Karpas-422 (cell line): ENCODE data around the gene ZNF584. TPM values are rescaled to one million over a fixed set of nuclear protein-coding genes. Genes with fewer than 3 reads are reported as not detected.
A peak's percentile ranks its signal among the peaks of the same experiment; 100 is the strongest.

ENCODE experiments used
- DNase-seq: peaks from one replicate; pipeline ENCODE4 v3.0.0-alpha.2; 2015
- H2AFZ ChIP-seq: fragments of 200-600 bp; sonication (generic); 2 replicates; pipeline ENCODE4 v1.6.1; 2014; ENCODE audit warnings: antibody characterized with exemption, low read length, mixed read lengths
- H3K27ac ChIP-seq: fragments of 200-600 bp; sonication (generic); 2 replicates; pipeline ENCODE4 v1.5.1; 2014; ENCODE audit warnings: mild to moderate bottlenecking, low read length, moderate library complexity
- H3K27me3 ChIP-seq: fragments of 200-600 bp; sonication (generic); 2 replicates; pipeline ENCODE4 v1.6.1; 2014; ENCODE audit warnings: low read length, mixed read lengths
- H3K36me3 ChIP-seq: fragments of 200-600 bp; sonication (generic); 2 replicates; pipeline ENCODE4 v1.6.1; 2014; ENCODE audit warnings: low read length, mixed read lengths; ENCODE audit not compliant: insufficient read depth
- H3K4me1 ChIP-seq: fragments of 200-600 bp; sonication (generic); 2 replicates; pipeline ENCODE4 v1.6.1; 2014; ENCODE audit warnings: mild to moderate bottlenecking, low read length, mixed read lengths
- H3K4me2 ChIP-seq: fragments of 200-600 bp; sonication (generic); 2 replicates; pipeline ENCODE4 v1.6.1; 2014; ENCODE audit warnings: low read length, low read depth, mild to moderate bottlenecking; ENCODE audit not compliant: poor library complexity, severe bottlenecking
- H3K4me3 ChIP-seq: fragments of 200-600 bp; sonication (generic); 2 replicates; pipeline ENCODE4 v1.5.1; 2014; ENCODE audit warnings: mild to moderate bottlenecking, antibody characterized with exemption, low read length, mixed read lengths
- H3K79me2 ChIP-seq: fragments of 200-600 bp; sonication (generic); 2 replicates; pipeline ENCODE4 v1.6.1; 2014; ENCODE audit warnings: mild to moderate bottlenecking, low read length, mixed read lengths
- H3K9ac ChIP-seq: fragments of 200-600 bp; sonication (generic); 2 replicates; pipeline ENCODE4 v1.6.0; 2014; ENCODE audit warnings: low read length
- H3K9me2 ChIP-seq: fragments of 200-600 bp; sonication (generic), shearing (Covaris generic); replicated peaks from 2 replicates; pipeline ENCODE4 v1.6.0; 2014; ENCODE audit warnings: mild to moderate bottlenecking, low read length, moderate library complexity; ENCODE audit not compliant: insufficient read depth
- H3K9me3 ChIP-seq: fragments of 300-700, 200-600 bp; sonication (generic); 2 replicates; pipeline ENCODE4 v1.6.1; 2014; ENCODE audit warnings: low read length, mixed read lengths
- H4K20me1 ChIP-seq: fragments of 200-600 bp; sonication (generic); 2 replicates; pipeline ENCODE4 v1.6.1; 2014; ENCODE audit warnings: mild to moderate bottlenecking, antibody characterized with exemption, low read length, low read depth; ENCODE audit not compliant: insufficient read depth
- total RNA-seq: library from RNA; depleted of rRNA; stranded (reverse); fragments of >200 nt; shearing (Covaris generic); gene quantifications from 2 replicates; pipeline ENCODE4 v1.2.3, GENCODE V29; 2014; ENCODE audit warnings: low replicate concordance

The ZNF584 gene
- total RNA-seq, 1 experiment from 2014 or later = 21.1 TPM

DNA sequence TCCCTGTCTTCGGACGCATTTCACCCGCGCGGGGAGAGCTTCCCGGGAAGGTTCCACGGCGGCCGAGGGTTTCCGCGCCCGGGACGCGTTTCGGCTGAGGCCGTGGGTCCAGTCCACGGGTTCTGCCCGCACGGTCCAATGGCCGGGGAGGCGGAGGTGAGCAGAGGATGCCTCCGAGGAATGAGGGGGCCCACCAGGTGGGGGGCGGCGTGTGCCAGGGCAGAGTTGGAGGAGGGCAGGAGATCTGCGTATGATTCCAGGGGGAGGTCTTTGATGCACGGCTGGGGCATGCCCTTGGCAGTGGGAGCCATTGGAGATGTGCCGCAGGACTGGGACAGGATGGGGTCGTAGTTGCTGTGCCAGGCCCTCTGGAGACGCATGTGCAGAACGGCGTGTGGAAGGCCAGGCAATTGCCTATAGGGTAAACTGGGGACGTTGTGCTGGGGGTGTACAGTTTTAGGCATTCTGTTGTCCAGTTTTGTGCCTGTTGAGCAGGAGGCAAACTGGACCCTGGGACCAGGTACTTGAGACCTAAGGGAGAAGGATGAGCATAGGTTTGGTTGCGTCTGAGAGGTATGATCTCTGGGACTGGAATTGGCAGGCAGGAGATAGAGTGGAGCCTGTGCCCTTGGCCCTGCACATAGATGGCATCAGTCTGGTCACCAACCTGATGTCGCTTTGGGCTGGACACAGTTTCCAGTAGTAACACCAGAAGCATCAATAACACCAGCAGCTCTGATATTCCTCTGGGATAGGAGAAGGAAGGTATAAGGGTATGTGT lies 751 bp downstream of the ZNF584 start:
- no peaks in the 10 kb centered on the region for H3K9me2 ChIP-seq
- H4K20me1 ChIP-seq = no peaks in the 10 kb centered on the region
- H3K9ac ChIP-seq = peak overlapping the region; percentile 78
- peak overlapping the region; percentile 53; the same call in 1 of the 2 replicates for H3K27ac ChIP-seq
- peaks cover 23% of the 10 kb centered on the region for H3K4me1 ChIP-seq
- H3K27me3 ChIP-seq = no peaks in the 10 kb centered on the region
- peak overlapping the region; percentile 94 for H3K4me3 ChIP-seq
- peak; percentile 87 for DNase-seq
- no peaks in the 10 kb centered on the region for H3K9me3 ChIP-seq
- peaks cover 55% of the 10 kb centered on the region for H3K79me2 ChIP-seq
- peak overlapping the region; percentile 74 for H3K4me2 ChIP-seq
- peak overlapping the region; percentile 61; the same call in 1 of the 2 replicates for H2AFZ ChIP-seq
- H3K36me3 ChIP-seq = peaks cover 14% of the 10 kb centered on the region

GRCh38 chr19:58416604-58417003 lies 8.2 kb downstream of the ZNF584 start:
- DNase-seq = no peak
- no peaks in the 10 kb centered on the region for H3K9me2 ChIP-seq
- H3K79me2 ChIP-seq = peaks cover 53% of the 10 kb centered on the region
- H3K4me2 ChIP-seq = no peak overlapping the region
- no peak overlapping the region for H3K27ac ChIP-seq
- H3K4me1 ChIP-seq = no peaks in the 10 kb centered on the region
- no peaks in the 10 kb centered on the region for H3K27me3 ChIP-seq
- H2AFZ ChIP-seq = no peak overlapping the region
- peaks cover 8% of the 10 kb centered on the region for H3K9me3 ChIP-seq
- H3K9ac ChIP-seq = no peak overlapping the region
- no peaks in the 10 kb centered on the region for H4K20me1 ChIP-seq
- peaks cover 63% of the 10 kb centered on the region for H3K36me3 ChIP-seq
- no peak overlapping the region for H3K4me3 ChIP-seq

- no peak overlapping the region for H3K27ac ChIP-seq
- H3K4me2 ChIP-seq = no peak overlapping the region
- no peak overlapping the region for H3K4me3 ChIP-seq
- peaks cover 66% of the 10 kb centered on the region for H3K36me3 ChIP-seq
- H3K4me1 ChIP-seq = no peaks in the 10 kb centered on the region
- no peaks in the 10 kb centered on the region for H4K20me1 ChIP-seq
- no peaks in the 10 kb centered on the region for H3K9me2 ChIP-seq
- H3K9ac ChIP-seq = no peak overlapping the region
- H3K79me2 ChIP-seq = peaks cover 52% of the 10 kb centered on the region
- H3K9me3 ChIP-seq = peaks cover 8% of the 10 kb centered on the region
- no peak overlapping the region for H2AFZ ChIP-seq
- H3K27me3 ChIP-seq = no peaks in the 10 kb centered on the region
- DNase-seq = no peak
Measured at GRCh38 chr19:58417071-58417470, 8.6 kb downstream of the ZNF584 start.

DNA sequence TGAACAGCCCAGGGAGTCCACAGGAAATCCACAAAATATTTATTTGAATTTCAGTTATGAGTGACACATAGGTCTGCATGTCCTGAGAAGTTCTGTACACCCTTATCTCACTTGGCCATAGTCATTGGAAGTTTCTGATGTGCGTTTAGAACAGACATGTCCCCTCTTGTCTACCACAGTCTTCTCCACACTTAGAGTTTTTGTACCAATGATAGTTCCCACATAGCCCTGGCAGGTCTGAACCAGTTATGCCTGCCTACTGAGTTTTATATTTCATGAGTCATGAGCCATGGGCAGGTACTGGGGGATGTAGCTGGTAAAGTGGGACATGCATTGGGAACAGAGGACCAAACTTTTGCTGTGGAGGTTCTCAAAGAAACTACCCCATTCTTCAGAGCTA lies 20.2 kb downstream of the ZNF584 start:
- H3K79me2 ChIP-seq = no peaks in the 10 kb centered on the region
- H3K4me3 ChIP-seq = no peak overlapping the region
- peaks cover 23% of the 10 kb centered on the region for H3K9me3 ChIP-seq
- H4K20me1 ChIP-seq = no peaks in the 10 kb centered on the region
- no peak overlapping the region for H2AFZ ChIP-seq
- H3K4me2 ChIP-seq = no peak overlapping the region
- H3K36me3 ChIP-seq = peaks cover 18% of the 10 kb centered on the region
- no peaks in the 10 kb centered on the region for H3K9me2 ChIP-seq
- DNase-seq = no peak
- no peaks in the 10 kb centered on the region for H3K4me1 ChIP-seq
- no peak overlapping the region for H3K9ac ChIP-seq
- H3K27me3 ChIP-seq = no peaks in the 10 kb centered on the region
- H3K27ac ChIP-seq = no peak overlapping the region

DNA sequence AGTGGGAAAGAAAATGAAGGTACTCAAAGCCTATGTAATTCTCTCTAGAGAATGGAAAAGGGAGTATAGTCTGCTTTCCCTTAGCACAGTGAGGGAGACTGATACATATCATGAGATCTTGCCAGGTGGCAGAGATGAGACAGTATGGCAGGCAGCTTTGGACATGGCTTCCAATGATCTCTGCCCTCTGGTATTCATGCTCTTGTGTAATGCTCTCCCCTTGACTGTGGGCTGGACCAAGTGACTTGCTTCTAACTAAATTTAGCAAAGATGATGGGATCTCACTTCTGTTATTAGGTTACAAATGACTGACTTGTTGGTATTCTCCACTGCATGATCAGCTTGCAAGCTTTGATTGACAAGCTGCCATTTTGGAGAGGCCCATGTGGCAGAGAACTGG lies 21.3 kb downstream of the ZNF584 start:
- Histone ChIP-seq H3K9ac (no peak overlapping the region), H3K4me3 (no peak overlapping the region), H3K36me3 (peaks cover 17% of the 10 kb centered on the region), H3K27ac (no peak overlapping the region), H4K20me1 (no peaks in the 10 kb centered on the region), H3K4me1 (no peaks in the 10 kb centered on the region), H3K9me2 (no peaks in the 10 kb centered on the region), H3K79me2 (no peaks in the 10 kb centered on the region), H3K9me3 (peaks cover 35% of the 10 kb centered on the region), H3K4me2 (no peak overlapping the region), H3K27me3 (no peaks in the 10 kb centered on the region; the same call in 1 of the 2 replicates), H2AFZ (no peak overlapping the region)
- DNase-seq = no peak

DNA sequence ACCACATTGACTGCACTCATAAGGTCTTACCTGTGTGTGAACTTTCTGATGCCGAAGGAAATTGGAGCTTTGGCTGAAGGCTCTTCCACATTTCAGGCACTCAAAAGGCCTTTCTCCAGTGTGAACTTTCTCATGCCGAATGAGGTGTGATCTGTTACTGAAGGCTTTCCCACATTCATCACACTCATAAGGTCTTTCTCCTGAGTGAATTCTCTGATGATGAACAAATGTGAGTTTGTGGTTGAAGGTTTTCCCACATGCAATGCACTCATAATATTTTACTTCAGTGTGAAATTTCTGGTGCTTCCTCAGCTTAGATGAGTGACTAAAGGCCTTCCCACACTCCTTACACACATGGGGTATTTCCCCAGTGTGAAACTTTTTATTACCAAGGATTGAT lies 25.8 kb downstream of the ZNF584 start:
- peaks cover 12% of the 10 kb centered on the region; the same call in 1 of the 2 replicates for H3K36me3 ChIP-seq
- H3K9me2 ChIP-seq = no peaks in the 10 kb centered on the region
- H3K4me2 ChIP-seq = no peak overlapping the region
- no peaks in the 10 kb centered on the region for H3K4me1 ChIP-seq
- H4K20me1 ChIP-seq = no peaks in the 10 kb centered on the region
- H3K9me3 ChIP-seq = peaks cover 43% of the 10 kb centered on the region
- DNase-seq = no peak
- no peak overlapping the region for H3K4me3 ChIP-seq
- no peaks in the 10 kb centered on the region; the same call in 1 of the 2 replicates for H3K27me3 ChIP-seq
- no peaks in the 10 kb centered on the region for H3K79me2 ChIP-seq
- no peak overlapping the region for H3K27ac ChIP-seq
- H3K9ac ChIP-seq = no peak overlapping the region
- no peak overlapping the region for H2AFZ ChIP-seq

- no peaks in the 10 kb centered on the region for H3K36me3 ChIP-seq
- DNase-seq = no peak
- H3K9me3 ChIP-seq = peaks cover 7% of the 10 kb centered on the region
Measured at GRCh38 chr19:58439576-58440554, 31.4 kb downstream of the ZNF584 start, which contains the start of gene ZNF132. ZNF132 (minus strand) TSS chr19:58440153; CDS start chr19:58439821, 332 bp downstream.

DNA sequence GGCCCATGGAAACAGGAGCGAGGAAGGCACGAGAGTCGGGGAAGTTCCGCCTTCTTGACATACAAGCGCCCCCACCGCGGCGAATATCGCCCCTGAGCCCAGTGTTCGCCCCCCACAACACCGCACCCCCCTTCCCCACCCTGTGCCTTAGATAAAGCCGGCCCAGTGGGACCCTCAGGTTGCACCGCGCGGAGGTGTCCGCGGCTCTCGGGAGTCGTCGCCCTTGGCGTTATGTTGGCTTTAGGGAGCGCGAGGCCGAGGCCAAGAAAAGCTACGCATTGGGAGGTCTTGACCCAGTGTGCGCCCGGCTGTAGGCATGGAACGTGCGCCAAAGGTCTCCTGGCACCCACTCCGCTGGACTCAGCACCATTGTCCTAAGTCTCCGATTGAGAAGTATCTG lies 32.1 kb downstream of the ZNF584 start:
- H3K27ac ChIP-seq = no peak overlapping the region
- no peak overlapping the region for H3K4me2 ChIP-seq
- H3K9me3 ChIP-seq = peaks cover 2% of the 10 kb centered on the region; the same call in 1 of the 2 replicates
- H3K79me2 ChIP-seq = no peaks in the 10 kb centered on the region
- no peaks in the 10 kb centered on the region for H4K20me1 ChIP-seq
- DNase-seq = no peak
- no peaks in the 10 kb centered on the region for H3K9me2 ChIP-seq
- no peak overlapping the region for H2AFZ ChIP-seq
- H3K4me3 ChIP-seq = no peak overlapping the region
- no peaks in the 10 kb centered on the region for H3K36me3 ChIP-seq
- no peak overlapping the region for H3K9ac ChIP-seq
- H3K4me1 ChIP-seq = peaks cover 9% of the 10 kb centered on the region
- no peaks in the 10 kb centered on the region for H3K27me3 ChIP-seq

More at GRCh38 chr19:58439576-58440554, 31.4 kb downstream of the ZNF584 start, which contains the start of gene ZNF132:
- Histone ChIP-seq H2AFZ (no peak within 1 kb of the TSS), H3K4me2 (no peak within 1 kb of the TSS), H4K20me1 (no peaks in the 10 kb centered on the region), H3K79me2 (no peaks in the 10 kb centered on the region), H3K9me2 (no peaks in the 10 kb centered on the region), H3K27me3 (no peaks in the 10 kb centered on the region), H3K4me1 (peaks cover 2% of the 10 kb centered on the region), H3K4me3 (no peak within 1 kb of the TSS), H3K27ac (no peak within 1 kb of the TSS), H3K9ac (no peak within 1 kb of the TSS)
